HepG2 (cell line): ENCODE results near the gene SBNO2. TPM values are rescaled to one million over a fixed set of nuclear protein-coding genes. Genes with fewer than 3 reads are reported as not detected.

Experiments
- ATAC-seq: fragments of 200-7000 bp; cut with Tn5 transposase; 3 replicates; pipeline ENCODE4 v1.9.1; 2020; ENCODE audit warnings: mild to moderate bottlenecking, moderate library complexity
- BruUV-seq: library from RNA; stranded (reverse); fragments of 400-500 nt; replicated peaks from 2 replicates; lab custom pipeline; 2021; lab: Mats Ljungman, UMichigan
- CTCF ChIA-PET: fragments of 300-600 bp; formaldehyde crosslinking; extraction: SDS; loops from one replicate; lab custom pipeline; 2021; ENCODE audit warnings: low total read pairs, inconsistent platforms, low intra/inter-chr PET ratio; lab: Yijun Ruan, JAX
- POLR2A ChIA-PET: fragments of 350-600 bp; sonication (Branson Sonifier 250); formaldehyde crosslinking; loops from one replicate; lab custom pipeline; 2020; ENCODE audit warnings: antibody characterized with exemption, inconsistent platforms; lab: Yijun Ruan, JAX
- DNase-seq: peaks from one replicate; pipeline ENCODE4 v3.0.0-alpha.2; 2015; ENCODE audit warnings: low spot score
- FAIRE-seq: peaks from 3 replicates; lab custom pipeline; 2011; peaks lifted over from hg19 to GRCh38; lab: Jason Lieb, UNC
- H2AFZ ChIP-seq: one replicate; pipeline ENCODE4 v1.6.1; 2011; ENCODE audit warnings: low read length, inconsistent platforms
- H3K27ac ChIP-seq: fragments of 300-600 bp; 3 replicates; pipeline ENCODE4 v1.8.0; 2011; ENCODE audit warnings: mixed run types, mild to moderate bottlenecking, mixed read lengths, low read length, inconsistent platforms; ENCODE audit not compliant: insufficient read depth; ENCODE audit errors: extremely low read length
- H3K27me3 ChIP-seq, 2 experiments: fragments of 200-600 bp in 1 of 2; 2 replicates in 1 of 2; 3 replicates in 1 of 2; pipeline versions ENCODE4 v1.6.0 to v1.8.0; 2011; ENCODE audit warnings: low read length in 2 of 2, mild to moderate bottlenecking in 2 of 2, moderate library complexity in 2 of 2, inconsistent platforms in 1 of 2; ENCODE audit not compliant: insufficient read depth in 2 of 2, control insufficient read depth in 1 of 2
- H3K36me3 ChIP-seq, 2 experiments: fragments of 200-600 bp in 1 of 2; replicated peaks in 1 of 2; 2 replicates in 1 of 2; 3 replicates in 1 of 2; pipeline versions ENCODE4 v1.5.1 to v1.8.0; 2011; ENCODE audit warnings: low read length in 2 of 2, inconsistent platforms in 1 of 2; ENCODE audit not compliant: insufficient read depth in 2 of 2, control insufficient read depth in 1 of 2
- H3K4me1 ChIP-seq: 2 replicates; pipeline ENCODE4 v1.5.1; 2012; ENCODE audit warnings: low read length, inconsistent platforms; ENCODE audit not compliant: insufficient read depth
- H3K4me2 ChIP-seq: 2 replicates; pipeline ENCODE4 v1.6.0; 2011; ENCODE audit warnings: low read depth, low read length, inconsistent platforms
- H3K4me3 ChIP-seq, 3 experiments: fragments of 200-600 bp in 1 of 3; sonication (generic), shearing (Covaris generic) in 1 of 3; replicated peaks in 1 of 3; 2 replicates each; pipeline ENCODE4 v1.5.1; 2011 to 2016; ENCODE audit warnings: low read length in 3 of 3, inconsistent platforms in 2 of 3, low read depth in 2 of 3, mild to moderate bottlenecking in 2 of 3, control low read depth in 1 of 3, mixed read lengths in 1 of 3; ENCODE audit not compliant: insufficient read depth in 1 of 3
- H3K79me2 ChIP-seq: one replicate; pipeline ENCODE4 v1.6.1; 2011; ENCODE audit warnings: low read length, inconsistent platforms; ENCODE audit not compliant: insufficient read depth
- H3K9ac ChIP-seq: 2 replicates; pipeline ENCODE4 v1.6.0; 2011; ENCODE audit warnings: mild to moderate bottlenecking, low read depth, low read length, inconsistent platforms; ENCODE audit not compliant: insufficient read depth
- H3K9me3 ChIP-seq: 2 replicates; pipeline ENCODE4 v1.5.1; 2012; ENCODE audit warnings: mild to moderate bottlenecking, low read length
- H4K20me1 ChIP-seq: 2 replicates; pipeline ENCODE4 v1.6.0; 2011; ENCODE audit warnings: inconsistent platforms, mild to moderate bottlenecking, low read length, moderate library complexity; ENCODE audit not compliant: insufficient read depth
- CAMTA2 ChIP-seq: sonication (generic); formaldehyde crosslinking; IDR thresholded peaks from 2 replicates; pipeline ENCODE4 v1.4.0; 2020; ENCODE audit warnings: mild to moderate bottlenecking, missing genetic modification reagents, borderline replicate concordance
- NFKB2 ChIP-seq: sonication (generic); formaldehyde crosslinking; IDR thresholded peaks from 2 replicates; pipeline ENCODE4 v1.4.0; 2020; ENCODE audit warnings: missing genetic modification reagents, borderline replicate concordance
- RXRA ChIP-seq: sonication (generic); formaldehyde crosslinking; IDR thresholded peaks from 2 replicates; pipeline ENCODE4 v1.5.1; 2020; ENCODE audit warnings: missing genetic modification reagents
- SIX1 ChIP-seq: sonication (generic); formaldehyde crosslinking; IDR thresholded peaks from 2 replicates; pipeline ENCODE4 v1.4.0; 2020; ENCODE audit warnings: missing genetic modification reagents, borderline replicate concordance
- ZMYM3 ChIP-seq: sonication (generic); formaldehyde crosslinking; IDR thresholded peaks from 2 replicates; pipeline ENCODE4 v1.5.1; 2020; ENCODE audit warnings: mild to moderate bottlenecking, missing genetic modification reagents
- ZNF317 ChIP-seq: sonication (generic); formaldehyde crosslinking; IDR thresholded peaks from 2 replicates; pipeline ENCODE4 v1.5.0; 2020; ENCODE audit warnings: mild to moderate bottlenecking, missing genetic modification reagents
- ZNF432 ChIP-seq: sonication (generic); formaldehyde crosslinking; IDR thresholded peaks from 2 replicates; pipeline ENCODE4 v1.5.0; 2020; ENCODE audit warnings: missing genetic modification reagents, mild to moderate bottlenecking, borderline replicate concordance
- ZNF720 ChIP-seq: sonication (generic); formaldehyde crosslinking; IDR thresholded peaks from 2 replicates; pipeline ENCODE4 v1.4.0; 2020; ENCODE audit warnings: missing genetic modification reagents
- WGBS: methylation state at CpG from one replicate; pipeline ENCODE4 v1.1.6; 2017; ENCODE audit warnings: low lambda C conversion rate; 5-methylcytosine and 5-hydroxymethylcytosine counted together
- in situ Hi-C: cut with HindIII; loops from 2 replicates; pipeline ENCODE4 v1.10.0; 2017; ENCODE audit warnings: low pct_unique_long_range_greater_than_20kb; ENCODE audit not compliant: extremely low pct_ligation_motif_present
- intact Hi-C: fragments of 100-400 bp; cut with micrococcal nuclease; formaldehyde crosslinking; loops from one replicate; pipeline ENCODE4 v1.10.0; 2022; ENCODE audit not compliant: unreplicated experiment
- polyA plus RNA-seq, 8 experiments: library from polyadenylated mRNA; depleted of rRNA in 3 of 8; stranded (reverse) in 7 of 8; unstranded in 1 of 8; fragments of >200 nt; fragmentation: Illumina TruSeq in 4 of 8; extraction: Trizol in 4 of 8; gene quantifications; 2 replicates each; pipeline versions ENCODE4 v1.2.1 to v1.2.3, GENCODE V29; 2011 to 2016; ENCODE audit warnings: low read depth in 4 of 8, missing spikeins in 1 of 8, mixed read lengths in 1 of 8; ENCODE audit not compliant: insufficient read depth in 1 of 8
- total RNA-seq, 5 experiments: library from RNA; depleted of rRNA; stranded (reverse); fragments of >200 nt; fragmentation: Illumina TruSeq; extraction: Trizol; gene quantifications; 2 replicates each; pipeline ENCODE4 v1.2.3, GENCODE V29; 2016; ENCODE audit warnings: low read depth in 1 of 5
- TF ChIP-seq, protein P1 (sequence below): sonication (generic); formaldehyde crosslinking; IDR thresholded peaks from 2 replicates; pipeline ENCODE4 v1.4.0; 2020; ENCODE audit warnings: missing genetic modification reagents, borderline replicate concordance
- TF ChIP-seq, protein P2 (sequence below): sonication (generic); formaldehyde crosslinking; IDR thresholded peaks from 2 replicates; pipeline ENCODE4 v1.4.0; 2020; ENCODE audit warnings: low read depth, mild to moderate bottlenecking, missing genetic modification reagents

Gene SBNO2
- total and polyA plus RNA-seq, 2 of the 13 experiments (the other 11 are each of a cell fraction or from before 2014, with no cell fraction given) = 8.6 to 10.4 TPM

DNA sequence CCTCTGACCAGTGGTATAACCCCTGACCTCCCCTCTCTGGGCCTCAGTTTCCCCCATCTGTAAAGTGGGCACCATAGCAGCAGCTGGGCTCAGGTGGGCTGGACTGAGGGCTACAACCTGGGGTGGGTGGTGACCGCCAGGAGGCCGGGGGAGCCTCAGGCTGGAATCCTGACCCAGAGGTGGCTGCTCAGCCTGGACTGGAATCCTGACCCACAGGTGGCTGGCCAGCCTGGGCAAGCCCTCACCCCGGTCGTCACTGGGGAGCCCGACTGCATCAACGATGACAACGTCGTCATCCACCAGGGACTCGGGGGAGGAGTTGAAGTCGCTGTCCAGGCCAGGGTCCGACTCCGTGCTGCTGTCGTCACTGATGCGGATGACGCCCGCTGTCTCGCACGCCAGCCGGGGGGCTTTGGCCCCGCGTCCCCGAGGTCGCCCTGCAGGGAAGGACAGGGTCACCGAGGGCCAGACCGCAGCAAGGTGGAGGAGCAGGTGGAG is 60.0 kb downstream of the SBNO2 start (continued):
- TF ChIP-seq CAMTA2 (CRISPR knock-in tag) (no peak), ZNF317 (CRISPR knock-in tag) (no peak), SIX1 (CRISPR knock-in tag) (no peak), ZNF432 (CRISPR knock-in tag) (no peak), NFKB2 (CRISPR knock-in tag) (no peak), ZMYM3 (CRISPR knock-in tag) (peak; percentile 40; the same call in 1 of the 2 replicates), ZNF720 (CRISPR knock-in tag) (no peak)
- TF ChIP-seq, all 625 proteins: peak for 10

GRCh38 chr19:1113030-1113985 is 60.8 kb downstream of the SBNO2 start:
- Histone ChIP-seq H3K79me2 (no peaks in the 10 kb centered on the region), H3K36me3 (peaks cover 9 to 12% of the 10 kb centered on the region in 2 experiments; a peak in 3 of 5 replicates), H4K20me1 (no peaks in the 10 kb centered on the region), H3K27me3 (no peaks in the 10 kb centered on the region; a peak in 1 of 5 replicates), H2AFZ (no peak overlapping the region), H3K4me3 (peak overlapping the region in 2 of 3 experiments; percentile 29 to 60; a peak in 4 of 6 replicates), H3K9me3 (no peaks in the 10 kb centered on the region), H3K27ac (peak overlapping the region; percentile 80), H3K9ac (peak overlapping the region; percentile 61), H3K4me1 (peaks cover 15% of the 10 kb centered on the region), H3K4me2 (peak overlapping the region; percentile 75)
- ChIA-PET POLR2A (interaction anchor here (0.6 to 3.0 kb wide), 17 partner anchors 10 to 156 kb away, joined by 3 to 28 read pairs (median 5); partner anchors contain the start of genes ATP5F1D, CIRBP, CNN2 and GPX4), CTCF (interaction anchor here (1.8 kb wide), 1 partner anchor 81 kb away, joined by 28 read pairs; no protein-coding TSS in a partner anchor)
- in situ Hi-C loops = loop anchor here (5.0 kb wide), 1 partner anchor 79 kb away; no protein-coding TSS in a partner anchor
- peak; percentile 91 for FAIRE-seq
- BruUV-seq = TSS peak; percentile 73
- WGBS = 38% methylated on average over 16 of the region's 44 CpGs
- intact Hi-C loops = loop anchor here (5.0 kb wide), 1 partner anchor 79 kb away; no protein-coding TSS in a partner anchor
- peak; percentile 89 for DNase-seq
- peak; percentile 82 for ATAC-seq
- TF ChIP-seq RXRA = no peak; the same call in none of the 2 replicates
- TF ChIP-seq, protein P1, sequence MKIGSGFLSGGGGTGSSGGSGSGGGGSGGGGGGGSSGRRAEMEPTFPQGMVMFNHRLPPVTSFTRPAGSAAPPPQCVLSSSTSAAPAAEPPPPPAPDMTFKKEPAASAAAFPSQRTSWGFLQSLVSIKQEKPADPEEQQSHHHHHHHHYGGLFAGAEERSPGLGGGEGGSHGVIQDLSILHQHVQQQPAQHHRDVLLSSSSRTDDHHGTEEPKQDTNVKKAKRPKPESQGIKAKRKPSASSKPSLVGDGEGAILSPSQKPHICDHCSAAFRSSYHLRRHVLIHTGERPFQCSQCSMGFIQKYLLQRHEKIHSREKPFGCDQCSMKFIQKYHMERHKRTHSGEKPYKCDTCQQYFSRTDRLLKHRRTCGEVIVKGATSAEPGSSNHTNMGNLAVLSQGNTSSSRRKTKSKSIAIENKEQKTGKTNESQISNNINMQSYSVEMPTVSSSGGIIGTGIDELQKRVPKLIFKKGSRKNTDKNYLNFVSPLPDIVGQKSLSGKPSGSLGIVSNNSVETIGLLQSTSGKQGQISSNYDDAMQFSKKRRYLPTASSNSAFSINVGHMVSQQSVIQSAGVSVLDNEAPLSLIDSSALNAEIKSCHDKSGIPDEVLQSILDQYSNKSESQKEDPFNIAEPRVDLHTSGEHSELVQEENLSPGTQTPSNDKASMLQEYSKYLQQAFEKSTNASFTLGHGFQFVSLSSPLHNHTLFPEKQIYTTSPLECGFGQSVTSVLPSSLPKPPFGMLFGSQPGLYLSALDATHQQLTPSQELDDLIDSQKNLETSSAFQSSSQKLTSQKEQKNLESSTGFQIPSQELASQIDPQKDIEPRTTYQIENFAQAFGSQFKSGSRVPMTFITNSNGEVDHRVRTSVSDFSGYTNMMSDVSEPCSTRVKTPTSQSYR (CRISPR knock-in tag) = no peak
- TF ChIP-seq, protein P2, sequence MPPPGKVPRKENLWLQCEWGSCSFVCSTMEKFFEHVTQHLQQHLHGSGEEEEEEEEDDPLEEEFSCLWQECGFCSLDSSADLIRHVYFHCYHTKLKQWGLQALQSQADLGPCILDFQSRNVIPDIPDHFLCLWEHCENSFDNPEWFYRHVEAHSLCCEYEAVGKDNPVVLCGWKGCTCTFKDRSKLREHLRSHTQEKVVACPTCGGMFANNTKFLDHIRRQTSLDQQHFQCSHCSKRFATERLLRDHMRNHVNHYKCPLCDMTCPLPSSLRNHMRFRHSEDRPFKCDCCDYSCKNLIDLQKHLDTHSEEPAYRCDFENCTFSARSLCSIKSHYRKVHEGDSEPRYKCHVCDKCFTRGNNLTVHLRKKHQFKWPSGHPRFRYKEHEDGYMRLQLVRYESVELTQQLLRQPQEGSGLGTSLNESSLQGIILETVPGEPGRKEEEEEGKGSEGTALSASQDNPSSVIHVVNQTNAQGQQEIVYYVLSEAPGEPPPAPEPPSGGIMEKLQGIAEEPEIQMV (CRISPR knock-in tag) = 0 out of 2 replicates have a peak, but pooled peaks have one; percentile 53
